Measurements from ENCODE around the gene RAB9B.

The RAB9B gene

DNA sequence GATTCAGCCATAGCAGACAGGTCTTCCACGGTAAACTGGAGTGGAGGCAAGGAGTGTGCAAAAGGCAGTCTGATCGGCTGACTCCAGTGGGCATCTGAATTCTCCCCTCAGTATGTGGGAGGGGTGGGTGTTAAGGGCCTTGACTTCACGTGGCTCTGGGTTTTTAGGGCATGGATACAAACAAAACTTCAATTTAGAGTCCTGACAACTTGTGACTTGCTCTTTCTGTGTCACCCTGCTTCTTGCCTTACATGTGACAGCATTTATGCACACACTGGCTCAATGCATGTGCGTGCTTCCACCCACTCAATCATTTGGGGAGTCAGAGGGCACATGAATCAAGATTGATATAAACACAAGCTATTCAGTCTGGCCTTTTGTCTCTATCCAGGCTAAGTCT lies 37.9 kb downstream of the RAB9B start:
- ChIA-PET CTCF (no interaction called here), POLR2A (ENCODE audit: low non-redundant PET) (no interaction called here)
- TF ChIP-seq, protein P1, sequence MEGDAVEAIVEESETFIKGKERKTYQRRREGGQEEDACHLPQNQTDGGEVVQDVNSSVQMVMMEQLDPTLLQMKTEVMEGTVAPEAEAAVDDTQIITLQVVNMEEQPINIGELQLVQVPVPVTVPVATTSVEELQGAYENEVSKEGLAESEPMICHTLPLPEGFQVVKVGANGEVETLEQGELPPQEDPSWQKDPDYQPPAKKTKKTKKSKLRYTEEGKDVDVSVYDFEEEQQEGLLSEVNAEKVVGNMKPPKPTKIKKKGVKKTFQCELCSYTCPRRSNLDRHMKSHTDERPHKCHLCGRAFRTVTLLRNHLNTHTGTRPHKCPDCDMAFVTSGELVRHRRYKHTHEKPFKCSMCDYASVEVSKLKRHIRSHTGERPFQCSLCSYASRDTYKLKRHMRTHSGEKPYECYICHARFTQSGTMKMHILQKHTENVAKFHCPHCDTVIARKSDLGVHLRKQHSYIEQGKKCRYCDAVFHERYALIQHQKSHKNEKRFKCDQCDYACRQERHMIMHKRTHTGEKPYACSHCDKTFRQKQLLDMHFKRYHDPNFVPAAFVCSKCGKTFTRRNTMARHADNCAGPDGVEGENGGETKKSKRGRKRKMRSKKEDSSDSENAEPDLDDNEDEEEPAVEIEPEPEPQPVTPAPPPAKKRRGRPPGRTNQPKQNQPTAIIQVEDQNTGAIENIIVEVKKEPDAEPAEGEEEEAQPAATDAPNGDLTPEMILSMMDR (conservative IDR thresholded peaks at IDR 0.05; ENCODE audit: low read depth) = no peak
- H3K27ac ChIP-seq = no peak overlapping the region
- DNase-seq (ENCODE audit: low spot score) = no peak

DNA sequence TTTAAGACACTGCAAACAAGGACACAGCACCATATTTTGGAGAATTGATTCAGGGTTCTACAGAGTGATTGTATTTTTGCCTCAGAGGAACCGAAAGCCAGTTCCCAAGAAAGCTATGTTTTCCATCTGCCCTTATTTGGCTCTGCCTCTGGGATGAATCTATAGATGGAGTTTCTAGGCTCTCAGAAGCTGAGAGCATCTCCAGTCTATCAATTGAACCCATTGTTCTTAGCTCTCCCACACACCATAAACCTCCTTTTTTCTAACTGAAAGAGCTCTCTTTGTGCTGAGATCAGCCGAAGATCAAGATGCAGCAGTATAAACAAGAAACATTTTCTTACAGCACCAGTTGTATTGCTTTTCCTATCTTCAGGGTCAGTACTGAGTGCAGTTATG lies 38.5 kb downstream of the RAB9B start:
- CTCF ChIA-PET = no interaction called here
- no peak overlapping the region for H3K27ac ChIP-seq
- DNase-seq (ENCODE audit: low spot score) = no peak
- POLR2A ChIA-PET (ENCODE audit: low non-redundant PET) = interaction anchor here (0.6 kb wide), 1 partner anchor 106 kb away, joined by 3 read pairs; no protein-coding TSS in a partner anchor
- TF ChIP-seq, protein P1 (conservative IDR thresholded peaks at IDR 0.05; ENCODE audit: low read depth) = no peak

DNA sequence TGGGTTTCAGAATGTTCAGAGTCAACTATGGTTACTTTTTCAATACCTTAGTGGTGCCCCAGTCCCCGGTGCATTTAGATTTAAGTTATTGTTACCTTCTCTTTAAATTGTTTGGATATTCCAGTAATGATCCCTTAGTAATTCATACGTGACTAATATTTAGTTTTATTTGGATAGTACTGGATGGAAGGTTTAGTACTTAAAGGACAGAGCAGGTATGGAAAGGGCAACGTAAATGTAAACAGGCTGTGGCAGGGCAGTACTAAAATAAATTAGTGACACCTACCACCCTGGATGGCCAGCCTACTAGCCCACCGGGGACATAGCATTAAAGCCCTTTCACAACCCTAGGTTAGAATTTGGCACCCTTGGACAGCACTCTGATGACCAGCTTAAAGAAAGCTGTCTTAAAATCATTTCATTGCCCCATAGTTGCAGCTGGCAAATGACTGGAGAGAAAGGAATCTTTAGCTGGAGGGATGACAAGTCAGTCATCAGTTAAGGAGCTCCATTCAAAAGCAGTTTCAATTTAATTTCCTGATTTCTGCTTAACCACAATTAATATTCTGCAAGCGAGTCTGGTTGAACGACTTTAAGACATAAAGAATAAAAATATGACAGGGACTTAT lies 39.0 kb downstream of the RAB9B start:
- ChIA-PET POLR2A (ENCODE audit: low non-redundant PET) (interaction anchor here (0.6 kb wide), 1 partner anchor 106 kb away, joined by 3 read pairs; no protein-coding TSS in a partner anchor), CTCF (no interaction called here)
- peak; percentile 13 for DNase-seq (ENCODE audit: low spot score)
- TF ChIP-seq, protein P1 (conservative IDR thresholded peaks at IDR 0.05; ENCODE audit: low read depth) = no peak
- H3K27ac ChIP-seq = no peak overlapping the region

DNA sequence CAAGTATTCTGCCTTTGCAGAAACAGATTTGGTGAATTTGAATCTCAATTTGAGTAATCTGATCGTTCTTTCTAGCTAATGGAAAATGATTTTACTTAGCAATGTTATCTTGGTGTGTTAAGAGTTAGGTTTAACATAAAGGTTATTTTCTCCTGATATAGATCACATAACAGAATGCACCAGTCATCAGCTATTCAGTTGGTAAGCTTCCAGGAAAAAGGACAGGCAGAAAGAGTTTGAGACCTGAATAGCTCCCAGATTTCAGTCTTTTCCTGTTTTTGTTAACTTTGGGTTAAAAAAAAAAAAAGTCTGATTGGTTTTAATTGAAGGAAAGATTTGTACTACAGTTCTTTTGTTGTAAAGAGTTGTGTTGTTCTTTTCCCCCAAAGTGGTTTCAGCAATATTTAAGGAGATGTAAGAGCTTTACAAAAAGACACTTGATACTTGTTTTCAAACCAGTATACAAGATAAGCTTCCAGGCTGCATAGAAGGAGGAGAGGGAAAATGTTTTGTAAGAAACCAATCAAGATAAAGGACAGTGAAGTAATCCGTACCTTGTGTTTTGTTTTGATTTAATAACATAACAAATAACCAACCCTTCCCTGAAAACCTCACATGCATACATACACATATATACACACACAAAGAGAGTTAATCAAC lies 40.1 kb downstream of the RAB9B start:
- H3K27ac ChIP-seq = no peak overlapping the region
- CTCF ChIA-PET = interaction anchor here (0.5 kb wide), 1 partner anchor 106 kb away, joined by 3 read pairs; no protein-coding TSS in a partner anchor
- POLR2A ChIA-PET (ENCODE audit: low non-redundant PET) = no interaction called here
- TF ChIP-seq, protein P1 (conservative IDR thresholded peaks at IDR 0.05; ENCODE audit: low read depth) = no peak
- DNase-seq (ENCODE audit: low spot score) = no peak

DNA sequence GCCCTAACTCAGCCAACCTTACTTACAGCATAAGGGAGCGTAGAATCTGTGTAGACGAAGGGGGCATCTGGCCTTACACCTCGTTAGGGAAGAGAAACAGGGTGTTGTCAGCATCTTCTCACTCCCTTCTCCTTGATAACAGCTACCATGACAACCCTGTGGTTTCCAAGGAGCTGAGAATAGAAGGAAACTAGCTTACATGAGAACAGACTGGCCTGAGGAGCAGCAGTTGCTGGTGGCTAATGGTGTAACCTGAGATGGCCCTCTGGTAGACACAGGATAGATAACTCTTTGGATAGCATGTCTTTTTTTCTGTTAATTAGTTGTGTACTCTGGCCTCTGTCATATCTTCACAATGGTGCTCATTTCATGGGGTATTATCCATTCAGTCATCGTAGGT lies 40.8 kb downstream of the RAB9B start:
- ChIA-PET POLR2A (ENCODE audit: low non-redundant PET) (no interaction called here), CTCF (no interaction called here)
- TF ChIP-seq, protein P1 (conservative IDR thresholded peaks at IDR 0.05; ENCODE audit: low read depth) = no peak
- no peak for DNase-seq (ENCODE audit: low spot score)
- no peak overlapping the region for H3K27ac ChIP-seq

DNA sequence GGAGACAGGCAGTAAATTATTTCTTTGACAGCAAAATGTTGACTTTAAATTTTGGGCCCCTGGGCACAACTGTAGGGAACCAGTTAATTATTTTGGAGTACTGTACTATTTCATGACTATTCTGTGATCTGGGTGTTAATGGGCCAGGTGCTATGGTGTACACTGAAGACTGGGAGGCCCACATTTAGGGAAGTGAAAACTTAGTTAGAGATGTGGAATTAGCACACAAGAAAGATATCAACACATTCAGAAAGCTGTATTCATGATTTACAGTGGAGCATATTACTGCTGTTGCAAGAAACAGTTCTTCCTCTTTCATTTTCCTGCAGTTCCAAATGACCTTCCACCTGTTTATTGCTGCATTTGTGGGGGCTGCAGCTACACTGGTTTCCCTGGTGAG lies 43.1 kb downstream of the RAB9B start:
- H3K27ac ChIP-seq = no peak overlapping the region
- ChIA-PET POLR2A (ENCODE audit: low non-redundant PET) (no interaction called here), CTCF (no interaction called here)
- DNase-seq (ENCODE audit: low spot score) = no peak
- TF ChIP-seq, protein P1 (conservative IDR thresholded peaks at IDR 0.05; ENCODE audit: low read depth) = no peak

Measured in RWPE1 (cell line).